Dedifferentiated amniotic fluid mesenchymal stem cell (primary cell): Measurements from ENCODE around the gene CDKL1.
"Not testable (repeated sequence)": the region's sequence is repeated elsewhere in the genome, so short reads cannot be mapped to it uniquely, and the experiment has no call there.

Experiments used
- DNase-seq: peaks from one replicate; pipeline ENCODE4 v3.0.0-alpha.2; 2016; ENCODE audit errors: extremely low spot score

Gene CDKL1

GRCh38 chr14:50357753-50358395 lies 38.8 kb downstream of the CDKL1 start:
- DNase-seq, result no peak

GRCh38 chr14:50357124-50357523 lies 39.6 kb downstream of the CDKL1 start:
- no peak for DNase-seq

GRCh38 chr14:50356283-50356682 lies 40.4 kb downstream of the CDKL1 start:
- not testable (repeated sequence) for DNase-seq

- DNase-seq, result no peak
These were observed 41.0 kb downstream of the CDKL1 start for GRCh38 chr14:50355692-50356091.

- no peak for DNase-seq
These were observed 42.2 kb downstream of the CDKL1 start for GRCh38 chr14:50354527-50354926.

GRCh38 chr14:50353126-50353525 lies 43.6 kb downstream of the CDKL1 start:
- no peak for DNase-seq

GRCh38 chr14:50352584-50352983 lies 44.1 kb downstream of the CDKL1 start:
- no peak for DNase-seq

- DNase-seq, result no peak
These were observed 45.7 kb downstream of the CDKL1 start for GRCh38 chr14:50350975-50351374.

GRCh38 chr14:50348933-50349332 lies 47.7 kb downstream of the CDKL1 start:
- DNase-seq, result no peak

GRCh38 chr14:50347521-50347920 lies 49.2 kb downstream of the CDKL1 start:
- peak; percentile 36 for DNase-seq

GRCh38 chr14:50345846-50346422 lies 50.7 kb downstream of the CDKL1 start:
- DNase-seq, result no peak

GRCh38 chr14:50344876-50345563 lies 51.7 kb downstream of the CDKL1 start:
- DNase-seq, result peak; percentile 30

- DNase-seq, result no peak
These were observed 52.4 kb downstream of the CDKL1 start for GRCh38 chr14:50344116-50344775.

- no peak for DNase-seq
These were observed 53.2 kb downstream of the CDKL1 start for GRCh38 chr14:50343434-50343833.

GRCh38 chr14:50342221-50343078 lies 54.2 kb downstream of the CDKL1 start:
- peak; percentile 49 for DNase-seq

- no peak for DNase-seq
These were observed 55.7 kb downstream of the CDKL1 start for GRCh38 chr14:50340963-50341362.

- no peak for DNase-seq
These were observed 56.6 kb downstream of the CDKL1 start for GRCh38 chr14:50340045-50340444.

- no peak for DNase-seq
These were observed 57.4 kb downstream of the CDKL1 start for GRCh38 chr14:50339178-50339804.

- no peak for DNase-seq
These were observed 58.1 kb downstream of the CDKL1 start for GRCh38 chr14:50338587-50338986.

- DNase-seq, result no peak
These were observed 60.5 kb downstream of the CDKL1 start for GRCh38 chr14:50335989-50336824.
